Large intestine (tissue), 3 donors: ENCODE data around the gene CALML5. TPM values are rescaled to one million over a fixed set of nuclear protein-coding genes. Genes with fewer than 3 reads are reported as not detected.

Experiments used
- DNase-seq, 2 donors: peaks; one replicate each; pipeline versions ENCODE4 v3.0.0 to v3.0.0-alpha.2; 2013
- H3K27ac ChIP-seq: one replicate; pipeline ENCODE4 v1.5.1; 2013; ENCODE audit warnings: low read length
- H3K27me3 ChIP-seq: 2 replicates; pipeline ENCODE4 v1.6.1; 2013; ENCODE audit warnings: low read length; ENCODE audit not compliant: control insufficient read depth, insufficient read depth
- H3K36me3 ChIP-seq: 2 replicates; pipeline ENCODE4 v1.6.1; 2013; ENCODE audit warnings: low read length; ENCODE audit not compliant: control insufficient read depth, insufficient read depth
- H3K4me1 ChIP-seq: one replicate; pipeline ENCODE4 v1.6.1; 2013; ENCODE audit warnings: low read length; ENCODE audit not compliant: control insufficient read depth, insufficient read depth
- H3K4me3 ChIP-seq: one replicate; pipeline ENCODE4 v1.5.1; 2013; ENCODE audit warnings: low read length
- H3K9me3 ChIP-seq: one replicate; pipeline ENCODE4 v1.6.1; 2013; ENCODE audit warnings: mild to moderate bottlenecking, low read depth, low read length, moderate library complexity; ENCODE audit not compliant: control insufficient read depth
- WGBS: methylation state at CpG from one replicate; pipeline ENCODE4 v1.1.5; 2013; ENCODE audit warnings: low lambda C conversion rate; ENCODE audit not compliant: insufficient coverage; 5-methylcytosine and 5-hydroxymethylcytosine counted together
- polyA plus RNA-seq: library from polyadenylated mRNA; unstranded; fragments of 120-200 nt; gene quantifications from one replicate; pipeline ENCODE4 v1.2.1, GENCODE V29; 2013

CALML5 gene
- polyA plus RNA-seq, 1 donor, result not detected

DNA sequence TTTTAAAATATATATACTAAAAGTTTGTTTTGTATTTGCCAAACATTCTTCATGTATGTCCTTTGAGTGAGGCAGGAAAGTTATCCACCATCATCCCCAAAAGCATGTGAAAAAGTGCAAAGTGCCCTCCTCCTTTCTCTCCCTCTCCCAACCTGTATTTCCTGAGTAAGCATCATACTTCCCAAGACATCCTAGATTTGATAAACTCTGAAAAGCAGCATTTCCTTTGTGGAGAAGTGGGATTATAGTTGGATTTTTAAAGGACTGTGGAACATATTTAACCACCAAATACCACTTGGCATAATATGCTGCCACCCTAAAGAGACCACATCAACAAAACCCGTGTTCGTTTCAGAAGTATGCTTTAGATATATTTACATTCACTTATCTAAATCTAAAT lies 50.1 kb downstream of the CALML5 start:
- peaks cover 21% of the 10 kb centered on the region for H3K4me1 ChIP-seq
- peak overlapping the region; percentile 98 for H3K27ac ChIP-seq
- no peaks in the 10 kb centered on the region for H3K27me3 ChIP-seq
- H3K4me3 ChIP-seq, result peak overlapping the region; percentile 89
- peak in 1 of 2 donors; percentile 40 for DNase-seq
- H3K9me3 ChIP-seq, result no peaks in the 10 kb centered on the region
- H3K36me3 ChIP-seq, result peaks cover 19% of the 10 kb centered on the region
- no CpG with 5 or more reads among the region's 2 CpGs for WGBS

Other genes with a start within 250 kb of the CALML5 start
- gene UCN3, start 134.6 kb downstream of the CALML5 start, polyA plus RNA-seq, result 11.4 TPM
- gene TUBAL3, start 94.7 kb downstream of the CALML5 start, polyA plus RNA-seq, result 33.9 TPM
- 122 TPM for gene NET1, start 87.0 kb downstream of the CALML5 start, polyA plus RNA-seq
- 0.09 TPM for gene CALML3, start 25.4 kb upstream of the CALML5 start, polyA plus RNA-seq
- gene ASB13, start 167.0 kb upstream of the CALML5 start, polyA plus RNA-seq, result 29.9 TPM
- gene TASOR2, start 185.3 kb upstream of the CALML5 start, polyA plus RNA-seq, result 31.0 TPM